ENCODE data around the gene FOXN4. TPM values are rescaled to one million over a fixed set of nuclear protein-coding genes. Genes with fewer than 3 reads are reported as not detected.
A peak's percentile ranks its signal among the peaks of the same experiment; 100 is the strongest.

FOXN4 gene
- total and polyA plus RNA-seq, 10 donors, result 0.05 TPM; not detected in 9

DNA sequence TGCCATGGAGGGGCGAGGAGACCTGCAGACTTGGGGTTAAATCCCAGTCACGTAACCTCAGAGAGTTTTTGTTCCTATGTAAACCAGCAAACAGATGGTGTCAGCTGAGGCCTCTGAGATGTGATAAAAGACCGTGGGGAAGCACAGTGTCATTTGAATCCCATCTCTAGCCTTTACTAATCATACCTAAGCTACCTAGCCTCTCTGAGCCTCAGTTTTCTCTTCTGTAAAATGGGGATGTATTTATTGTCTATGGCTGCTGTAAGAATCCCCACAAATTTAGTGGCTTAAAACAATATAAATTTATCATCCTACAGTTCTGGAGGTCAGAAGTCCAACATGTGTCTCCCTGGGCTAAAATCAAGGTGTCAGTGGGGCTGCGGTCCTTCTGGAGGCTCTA is 33.9 kb downstream of the FOXN4 start:
- Histone ChIP-seq H3K4me1 (no peaks in the 10 kb centered on the region), H3K27me3 (replicated peaks in 1 of 7) (peaks cover 0 to 17% (median 0%) of the 10 kb centered on the region in 7 donors), H3K4me3 (no peak overlapping the region), H3K9me3 (peaks cover 0 to 13% (median 7%) of the 10 kb centered on the region in 8 donors), H3K27ac (no peak overlapping the region), H3K36me3 (no peaks in the 10 kb centered on the region)
- peak; percentile 1 for DNase-seq
- intact Hi-C loops (cut with DNase I; ENCODE audit: low total_unique reads), result no loop called here
- no peak for TF ChIP-seq POLR2A (IDR thresholded peaks at IDR 0.05)
- TF ChIP-seq, protein P1, sequence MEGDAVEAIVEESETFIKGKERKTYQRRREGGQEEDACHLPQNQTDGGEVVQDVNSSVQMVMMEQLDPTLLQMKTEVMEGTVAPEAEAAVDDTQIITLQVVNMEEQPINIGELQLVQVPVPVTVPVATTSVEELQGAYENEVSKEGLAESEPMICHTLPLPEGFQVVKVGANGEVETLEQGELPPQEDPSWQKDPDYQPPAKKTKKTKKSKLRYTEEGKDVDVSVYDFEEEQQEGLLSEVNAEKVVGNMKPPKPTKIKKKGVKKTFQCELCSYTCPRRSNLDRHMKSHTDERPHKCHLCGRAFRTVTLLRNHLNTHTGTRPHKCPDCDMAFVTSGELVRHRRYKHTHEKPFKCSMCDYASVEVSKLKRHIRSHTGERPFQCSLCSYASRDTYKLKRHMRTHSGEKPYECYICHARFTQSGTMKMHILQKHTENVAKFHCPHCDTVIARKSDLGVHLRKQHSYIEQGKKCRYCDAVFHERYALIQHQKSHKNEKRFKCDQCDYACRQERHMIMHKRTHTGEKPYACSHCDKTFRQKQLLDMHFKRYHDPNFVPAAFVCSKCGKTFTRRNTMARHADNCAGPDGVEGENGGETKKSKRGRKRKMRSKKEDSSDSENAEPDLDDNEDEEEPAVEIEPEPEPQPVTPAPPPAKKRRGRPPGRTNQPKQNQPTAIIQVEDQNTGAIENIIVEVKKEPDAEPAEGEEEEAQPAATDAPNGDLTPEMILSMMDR (IDR thresholded peaks at IDR 0.05 in 8 of 11, conservative IDR thresholded peaks at IDR 0.05 in 3 of 11), result no peak
- 66 to 91% (median 85%) methylated on average over 4 of the region's 4 CpGs for WGBS, 5 donors

DNA sequence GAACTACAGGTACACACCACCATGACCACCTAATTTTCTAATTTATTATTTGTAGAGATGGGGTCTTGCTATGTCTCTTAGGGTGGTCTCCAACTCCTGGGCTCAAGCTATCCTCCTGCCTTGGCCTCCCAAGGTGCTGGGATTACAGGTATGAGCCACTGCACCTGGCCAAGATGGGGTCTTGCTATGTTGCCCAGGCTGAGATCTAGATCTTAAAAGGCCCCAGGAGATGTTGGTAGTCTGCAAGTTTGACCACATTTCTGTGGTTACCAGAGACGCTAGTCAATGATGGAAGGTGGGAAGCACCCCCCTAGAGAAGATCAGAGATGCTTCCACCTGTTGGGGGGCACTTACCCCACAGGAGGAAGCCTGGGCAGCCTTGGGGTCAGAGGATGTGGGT is 34.7 kb downstream of the FOXN4 start:
- TF ChIP-seq, protein P1 (IDR thresholded peaks at IDR 0.05 in 8 of 11, conservative IDR thresholded peaks at IDR 0.05 in 3 of 11), result no peak
- TF ChIP-seq POLR2AphosphoS5 (IDR thresholded peaks at IDR 0.05), result no peak
- TF ChIP-seq POLR2A (IDR thresholded peaks at IDR 0.05), result no peak
- no peaks in the 10 kb centered on the region for H3K4me1 ChIP-seq
- no peak overlapping the region for H3K4me3 ChIP-seq
- peaks cover 0 to 16% (median 9%) of the 10 kb centered on the region in 8 donors for H3K9me3 ChIP-seq
- whole genome bisulfite sequencing, 5 donors, result 12 to 78% (median 67%) methylated on average over 1 of the region's 1 CpG
- intact Hi-C loops (cut with DNase I; ENCODE audit: low total_unique reads), result no loop called here
- no peak for DNase-seq
- no peak overlapping the region for H3K27ac ChIP-seq
- peaks cover 0 to under 1% (median 0%) of the 10 kb centered on the region in 6 donors for H3K36me3 ChIP-seq
- peaks cover 0 to 17% (median 0%) of the 10 kb centered on the region in 7 donors for H3K27me3 ChIP-seq (replicated peaks in 1 of 7)

DNA sequence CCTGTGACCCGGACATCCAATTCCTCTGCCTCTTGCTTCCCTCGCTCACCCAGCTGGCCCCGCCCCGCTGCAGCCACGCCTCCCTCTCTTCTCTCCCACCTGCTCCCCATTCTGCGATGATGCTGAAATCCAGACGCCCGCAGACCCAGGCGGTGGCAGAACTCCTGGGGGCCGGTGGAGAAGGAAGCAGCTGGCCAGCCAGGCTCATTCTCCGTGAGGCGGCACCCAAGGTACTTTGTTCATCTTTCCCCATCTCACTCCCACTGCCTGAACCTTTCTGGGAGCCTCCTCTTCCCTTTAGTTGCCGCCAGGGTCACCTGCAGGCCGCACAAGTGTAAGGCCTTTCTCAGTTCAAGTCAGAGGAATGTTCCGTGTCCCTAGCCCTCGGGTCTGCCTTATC is 35.7 kb downstream of the FOXN4 start:
- intact Hi-C loops (cut with DNase I; ENCODE audit: low total_unique reads), result no loop called here
- Histone ChIP-seq H3K4me1 (no peaks in the 10 kb centered on the region), H3K27ac (no peak overlapping the region), H3K36me3 (peaks cover 0 to 9% (median 0%) of the 10 kb centered on the region in 6 donors), H3K9me3 (peaks cover 0 to 16% (median 9%) of the 10 kb centered on the region in 8 donors), H3K27me3 (replicated peaks in 1 of 7) (peaks cover 0 to 17% (median 0%) of the 10 kb centered on the region in 7 donors), H3K4me3 (no peak overlapping the region)
- DNase-seq, result no peak
- TF ChIP-seq, protein P1 (IDR thresholded peaks at IDR 0.05 in 8 of 11, conservative IDR thresholded peaks at IDR 0.05 in 3 of 11), result no peak
- TF ChIP-seq POLR2AphosphoS5 (IDR thresholded peaks at IDR 0.05), result no peak
- no peak for TF ChIP-seq POLR2A (IDR thresholded peaks at IDR 0.05)
- WGBS, 5 donors, result 23 to 38% (median 33%) methylated on average over 16 of the region's 16 CpGs

DNA sequence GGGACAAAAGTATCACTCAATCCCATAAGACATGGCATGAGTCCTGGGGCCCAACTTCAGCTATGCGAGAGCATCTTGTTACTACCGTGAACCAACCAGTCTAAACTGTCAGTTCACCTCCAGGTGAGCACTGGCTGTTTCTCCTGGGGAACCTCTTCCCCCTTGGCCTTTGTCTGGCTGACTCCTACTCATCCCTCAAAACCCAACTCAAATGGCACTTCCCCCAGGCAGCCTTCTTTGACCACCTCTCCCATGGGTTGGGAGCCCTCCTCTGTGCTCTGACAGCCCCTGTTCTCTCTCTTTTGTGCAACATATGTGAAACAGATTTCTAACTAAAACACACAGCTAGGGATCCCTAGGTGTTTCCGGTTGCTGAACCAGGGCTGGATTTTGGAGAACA is 37.7 kb downstream of the FOXN4 start:
- TF ChIP-seq, protein P1 (IDR thresholded peaks at IDR 0.05 in 8 of 11, conservative IDR thresholded peaks at IDR 0.05 in 3 of 11), result no peak
- TF ChIP-seq POLR2AphosphoS5 (IDR thresholded peaks at IDR 0.05), result no peak
- peaks cover 0 to 16% (median 9%) of the 10 kb centered on the region in 8 donors for H3K9me3 ChIP-seq

More for the DNA sequence above, 37.7 kb downstream of the FOXN4 start:
- Histone ChIP-seq H3K4me3 (no peak overlapping the region), H3K27me3 (replicated peaks in 1 of 7) (peaks cover 0 to 11% (median 0%) of the 10 kb centered on the region in 7 donors), H3K27ac (no peak overlapping the region), H3K4me1 (no peaks in the 10 kb centered on the region), H3K36me3 (peaks cover 0 to 29% (median 9%) of the 10 kb centered on the region in 6 donors)
- no peak for DNase-seq
- WGBS, 5 donors, result 83 to 100% (median 95%) methylated on average over 3 of the region's 3 CpGs
- intact Hi-C loops (cut with DNase I; ENCODE audit: low total_unique reads), result no loop called here

All from spleen (tissue), 11 donors.